Activated naive CD4-positive, alpha-beta T cell (primary cell): ENCODE measurements around the gene CNTNAP1.
"Not testable (repeated sequence)": the region's sequence is repeated elsewhere in the genome, so short reads cannot be mapped to it uniquely, and the experiment has no call there.

Experiments used
- DNase-seq, 4 experiments: peaks; one replicate each; lab custom pipeline; 2025; lab: John Stamatoyannopoulos, UW

CNTNAP1 gene

DNA sequence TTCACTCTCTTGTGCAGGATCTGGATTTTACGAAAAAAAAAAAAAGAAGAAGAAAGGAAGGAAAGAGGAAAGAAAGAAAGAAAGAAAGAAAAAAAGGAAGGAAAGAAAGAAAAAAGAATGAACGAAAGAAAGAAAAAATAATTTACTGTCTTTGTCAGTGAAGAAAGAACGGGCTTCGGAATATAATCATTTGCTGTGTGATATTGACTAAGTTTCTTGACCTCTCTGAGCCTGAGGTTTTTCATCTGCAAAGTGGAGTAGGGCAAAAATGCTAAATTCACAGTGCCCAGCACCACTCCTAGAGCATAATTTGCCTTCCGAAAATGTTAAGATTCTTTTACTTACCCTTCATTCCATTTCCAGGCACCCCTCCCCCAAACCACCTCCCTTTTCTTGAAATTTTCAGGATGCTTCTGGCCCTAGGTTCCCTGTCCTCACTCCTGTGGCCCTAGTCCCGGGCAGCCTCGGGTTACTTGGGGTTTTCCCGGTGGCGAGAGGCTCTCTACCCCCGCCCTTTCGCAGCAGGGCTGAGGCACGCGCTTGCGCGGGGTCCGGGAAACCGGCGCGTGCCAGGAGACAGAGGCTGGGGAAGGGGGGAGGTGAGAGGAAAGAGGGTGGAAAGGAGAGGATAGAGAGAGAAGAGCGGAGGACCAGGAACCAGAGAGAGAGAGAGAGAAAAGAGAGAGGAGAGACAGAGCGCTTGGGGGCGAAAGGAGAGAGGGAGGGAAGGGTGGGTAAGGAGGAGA lies at the start of gene CNTNAP1:
TSS of gene CNTNAP1 (plus strand) at position 556 of the 746 bp plus-strand sequence. CDS start 299 bp downstream, outside the sequence.
- DNase-seq = no peak

DNA sequence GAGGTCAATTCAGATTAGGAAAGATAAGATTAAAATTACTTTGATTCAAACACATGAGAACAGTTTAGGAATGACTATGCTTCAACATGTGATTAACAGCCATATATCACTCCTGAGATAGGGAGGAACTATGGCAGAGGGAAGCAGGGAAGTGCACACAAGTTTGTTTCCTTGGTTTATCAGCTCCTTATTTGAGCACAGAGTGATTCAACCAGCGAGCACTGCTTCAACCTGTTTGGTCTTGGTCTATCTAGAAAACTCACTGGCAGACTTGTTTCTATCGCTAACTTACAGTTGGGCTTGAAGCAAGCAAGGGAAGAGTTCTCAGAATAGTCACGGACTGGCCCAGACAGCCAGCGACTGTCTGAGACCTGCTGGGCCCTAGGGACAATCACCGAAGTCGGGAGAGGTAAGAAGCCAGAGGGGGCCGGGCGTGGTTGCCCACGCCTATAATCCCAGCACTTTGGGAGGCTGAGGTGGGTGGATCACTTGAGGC lies 49.3 kb upstream of the CNTNAP1 start:
- no peak for DNase-seq

DNA sequence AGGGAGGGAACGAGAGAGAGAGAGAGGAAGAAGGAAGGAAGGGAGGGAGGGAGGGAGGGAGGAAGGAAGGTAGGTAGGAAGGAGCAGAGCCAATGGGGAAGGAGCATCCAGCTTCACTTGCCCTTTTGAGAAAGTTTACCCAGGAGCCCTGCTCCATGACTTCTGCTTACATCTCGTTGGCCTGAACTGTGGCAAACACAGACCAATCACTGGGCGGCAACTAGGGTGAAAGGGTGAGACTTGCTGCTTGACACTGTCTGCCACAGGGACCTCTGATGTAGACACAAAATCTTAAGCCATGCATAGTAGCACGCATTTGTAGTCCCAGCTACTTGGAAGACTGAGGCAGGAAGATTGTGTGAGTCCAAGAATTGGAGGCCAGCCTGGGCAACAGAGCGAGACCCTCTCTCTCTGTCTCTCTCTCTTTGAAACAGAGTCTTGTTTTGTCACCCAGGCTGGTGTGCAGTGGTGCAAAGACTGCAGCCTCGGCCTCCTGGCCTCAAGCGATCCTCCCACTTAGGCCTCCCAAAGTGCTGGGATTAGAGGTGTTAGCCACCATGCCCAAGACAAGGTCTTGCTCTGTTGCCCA lies 42.7 kb upstream of the CNTNAP1 start:
- no peak for DNase-seq

DNA sequence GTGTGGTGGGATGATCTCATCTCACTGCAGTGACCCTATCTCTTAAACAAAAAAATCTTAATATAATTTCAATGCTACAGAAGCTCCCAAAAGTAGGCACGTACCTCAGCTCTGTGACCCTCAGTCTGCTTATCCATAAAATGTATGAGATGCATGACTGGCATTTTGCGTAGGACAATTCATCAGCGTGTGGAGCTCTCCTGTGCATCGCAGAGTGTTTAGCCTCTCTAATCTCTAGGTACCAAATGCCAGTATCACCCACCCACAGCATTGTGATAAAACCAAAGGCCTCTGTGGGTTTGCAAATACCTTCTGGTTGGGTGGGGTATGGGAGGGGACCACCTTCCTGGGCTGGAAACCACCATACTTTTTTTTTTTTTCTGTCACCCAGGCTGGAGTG lies 42.2 kb upstream of the CNTNAP1 start:
- no peak for DNase-seq

DNA sequence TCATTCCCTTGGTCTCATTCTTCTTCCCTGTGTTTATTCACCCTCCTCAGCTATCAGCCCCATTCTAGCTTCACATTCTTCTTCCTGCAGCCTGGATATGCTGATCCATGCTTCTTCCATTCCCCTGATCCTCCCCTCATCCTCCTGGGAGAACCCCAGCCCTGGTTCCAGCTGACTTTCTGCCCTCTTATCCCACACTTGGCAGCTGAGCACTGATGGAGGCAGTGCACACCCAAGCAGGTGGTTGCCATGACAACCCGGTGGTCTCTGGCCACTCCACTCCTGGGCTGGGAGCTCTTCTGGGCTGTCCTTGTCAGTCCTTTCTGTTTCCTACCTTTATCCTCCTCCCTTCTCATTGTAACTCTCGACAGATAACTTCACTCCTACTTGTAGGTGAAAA lies 40.0 kb upstream of the CNTNAP1 start:
- no peak for DNase-seq

DNA sequence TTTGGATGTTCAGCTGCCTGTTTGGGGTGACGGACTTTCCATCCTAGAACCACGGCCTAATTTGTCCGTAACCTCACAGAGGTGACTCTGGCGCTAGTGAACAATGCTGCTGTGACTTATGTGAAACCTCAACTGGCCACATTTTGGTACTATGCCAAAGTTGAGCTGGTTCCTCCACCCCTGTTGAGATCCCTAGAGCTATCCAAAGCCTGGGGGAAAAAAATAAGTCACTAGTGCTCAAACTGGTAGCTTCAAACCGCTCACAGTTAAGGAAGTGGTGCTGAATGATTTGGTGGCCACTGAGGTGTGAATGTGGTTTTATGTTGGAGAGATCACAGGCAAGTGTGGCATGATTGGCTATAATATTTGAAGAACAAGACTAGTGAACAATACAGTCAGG lies 34.6 kb upstream of the CNTNAP1 start:
- DNase-seq = no peak

DNA sequence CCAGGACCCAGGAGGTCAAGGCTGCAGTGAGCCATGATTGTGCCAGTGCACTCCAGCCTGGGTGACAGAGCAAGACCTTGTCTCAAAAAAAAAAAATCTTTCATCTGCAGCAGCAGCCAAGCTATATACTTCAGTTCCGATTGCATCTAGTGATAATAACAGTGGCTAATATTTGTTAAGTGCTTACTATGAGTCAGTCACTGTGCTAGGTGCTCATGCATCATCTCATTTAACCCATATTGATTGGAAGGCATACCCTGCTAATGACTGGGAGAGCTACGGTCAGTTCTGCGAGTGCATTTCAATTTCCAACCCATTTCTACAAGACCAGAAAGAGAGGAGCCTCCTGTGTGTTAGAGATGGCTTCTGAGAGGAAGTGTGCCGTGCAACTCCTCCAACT lies 30.9 kb upstream of the CNTNAP1 start:
- no peak for DNase-seq

DNA sequence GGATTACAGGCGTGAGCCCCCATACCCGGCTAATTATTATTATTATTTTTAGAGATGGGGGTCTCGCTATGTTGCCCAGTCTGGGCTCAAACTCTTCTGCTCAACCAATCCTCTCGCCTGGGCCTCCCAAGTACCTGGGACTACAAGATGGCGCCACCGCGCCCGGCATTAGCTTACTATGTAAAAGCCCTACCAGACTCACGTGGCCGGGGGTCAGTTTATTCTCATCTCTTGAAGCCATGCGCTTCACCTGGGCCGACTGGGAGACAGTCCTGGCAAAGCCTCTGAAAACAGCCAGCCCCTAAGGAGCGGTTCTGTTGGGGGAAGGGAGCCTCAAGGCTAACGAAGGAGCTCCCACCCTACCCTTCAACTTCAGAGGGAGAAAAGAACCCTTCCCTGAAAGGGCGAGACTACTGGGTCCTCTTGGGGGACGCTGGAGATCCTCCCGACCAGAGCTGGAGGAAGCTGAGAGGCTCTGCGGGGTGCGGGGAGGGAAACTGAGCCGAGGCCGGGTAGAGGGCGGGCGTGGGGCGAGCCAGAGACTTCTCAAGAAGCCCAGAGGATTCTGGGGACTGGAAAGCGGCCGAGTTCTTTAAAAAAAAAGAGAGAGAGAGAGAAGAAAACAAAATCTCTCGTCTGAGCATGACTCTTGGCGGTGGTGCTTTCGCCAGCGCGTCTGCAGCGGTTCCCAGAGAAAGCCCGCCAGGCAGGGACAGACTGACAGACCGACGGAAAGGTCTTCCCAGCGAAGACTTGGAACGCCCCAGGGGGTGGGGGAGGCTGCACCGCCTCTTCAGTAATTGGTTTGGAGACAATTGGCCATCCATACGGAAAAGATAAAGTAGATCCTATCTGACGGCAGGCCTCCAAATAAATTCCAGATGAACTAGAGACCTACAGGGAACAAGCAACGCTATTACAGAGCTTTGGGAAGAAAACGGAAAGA lies 28.9 kb upstream of the CNTNAP1 start:
- DNase-seq = no peak

DNA sequence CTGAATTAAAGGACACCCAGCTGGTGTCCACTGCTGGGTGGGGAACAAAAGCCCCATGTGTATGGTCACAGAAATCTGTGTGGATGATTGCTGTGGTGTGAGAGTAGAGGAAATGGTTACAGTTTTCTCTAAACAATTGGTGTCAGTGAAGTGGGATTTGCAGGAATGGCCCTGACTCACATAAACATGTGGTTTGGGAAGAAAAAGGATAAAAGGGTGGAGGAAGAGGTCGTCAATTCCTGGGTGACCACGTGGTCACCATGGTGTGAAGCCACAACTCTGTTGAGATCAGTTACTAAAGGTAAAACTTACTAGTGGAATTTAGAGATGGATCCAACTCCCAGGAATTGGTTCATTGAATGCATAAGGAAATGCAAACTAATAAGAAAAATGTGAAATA lies 26.8 kb upstream of the CNTNAP1 start:
- no peak for DNase-seq

DNA sequence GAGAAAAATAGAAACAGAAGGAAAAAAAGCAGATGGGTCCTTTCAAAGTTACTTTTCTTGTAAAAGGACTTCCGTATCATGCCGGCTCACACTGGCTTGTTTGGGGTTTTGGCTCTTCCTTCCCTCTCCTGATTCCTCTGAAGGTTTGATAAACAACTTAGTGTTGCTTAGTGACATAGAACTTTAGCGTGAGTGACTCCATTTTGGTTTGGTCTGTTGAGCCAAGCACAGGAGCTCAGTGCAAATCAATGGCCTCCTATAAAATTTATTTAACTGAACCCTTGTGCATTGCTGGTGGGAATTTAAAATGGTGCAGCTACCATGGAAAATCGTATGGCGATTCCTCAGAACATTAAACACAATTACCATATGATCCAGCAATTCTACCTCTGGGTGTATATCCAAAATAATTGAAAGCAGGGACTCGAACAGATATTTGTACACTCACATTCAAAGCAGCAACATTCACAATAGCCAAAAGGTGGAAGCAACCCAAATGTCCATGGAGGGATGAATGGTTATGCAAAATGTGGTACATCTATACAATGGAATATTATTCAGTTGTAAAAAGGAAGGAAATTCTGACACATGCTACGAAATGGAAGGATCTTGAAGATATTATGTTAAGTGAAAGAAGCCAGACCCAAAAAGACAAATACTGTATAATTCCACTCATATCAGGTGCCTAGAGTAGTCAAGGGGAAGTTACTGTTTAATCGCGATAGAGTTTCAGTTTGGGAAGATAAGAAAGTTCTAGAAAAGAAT lies 24.3 kb upstream of the CNTNAP1 start:
- no peak for DNase-seq

DNA sequence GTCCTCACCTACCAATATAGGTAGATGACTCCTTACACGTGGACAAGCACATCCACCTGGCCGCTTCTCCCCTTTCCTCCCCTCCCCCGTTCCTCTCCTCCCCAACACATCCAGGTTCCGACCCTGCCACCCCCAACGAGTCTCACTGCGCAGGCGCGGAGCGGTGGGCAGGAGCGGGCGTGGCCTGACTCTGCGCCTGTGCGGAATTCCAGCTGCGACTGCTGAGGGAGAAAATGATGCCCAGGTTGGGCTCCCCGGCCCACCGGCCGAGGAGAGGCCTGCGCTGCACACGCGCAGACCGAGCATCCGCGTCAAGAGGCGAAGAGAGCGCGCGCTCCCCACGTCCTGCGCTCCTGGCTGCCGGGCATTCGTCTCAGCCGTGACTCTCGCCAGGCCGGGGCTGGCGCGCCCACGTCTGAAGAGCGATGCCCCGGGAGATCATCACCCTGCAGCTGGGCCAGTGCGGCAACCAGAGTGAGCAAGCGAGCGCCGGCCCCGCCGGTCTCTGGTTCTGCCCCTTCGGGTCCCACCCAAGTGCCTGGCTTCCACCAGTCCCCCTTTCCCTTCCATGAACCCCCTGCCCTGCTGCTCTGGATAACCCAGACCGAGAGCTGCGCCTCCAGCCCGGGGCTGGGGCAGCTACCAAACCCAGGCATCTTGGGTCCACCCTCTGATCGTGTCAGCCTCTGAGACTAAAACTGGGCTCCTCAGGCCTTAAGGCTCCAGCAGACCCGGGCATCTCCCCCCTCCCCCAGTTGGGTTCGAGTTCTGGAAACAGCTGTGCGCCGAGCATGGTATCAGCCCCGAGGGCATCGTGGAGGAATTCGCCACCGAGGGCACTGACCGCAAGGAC lies 23.0 kb upstream of the CNTNAP1 start, which contains the start of gene TUBG2:
TSS of gene TUBG2 (plus strand) at position 206 of the 853 bp plus-strand sequence. CDS start at position 426, 220 bp downstream.
- peak; percentile 23 to 56 (median 36) for DNase-seq

DNA sequence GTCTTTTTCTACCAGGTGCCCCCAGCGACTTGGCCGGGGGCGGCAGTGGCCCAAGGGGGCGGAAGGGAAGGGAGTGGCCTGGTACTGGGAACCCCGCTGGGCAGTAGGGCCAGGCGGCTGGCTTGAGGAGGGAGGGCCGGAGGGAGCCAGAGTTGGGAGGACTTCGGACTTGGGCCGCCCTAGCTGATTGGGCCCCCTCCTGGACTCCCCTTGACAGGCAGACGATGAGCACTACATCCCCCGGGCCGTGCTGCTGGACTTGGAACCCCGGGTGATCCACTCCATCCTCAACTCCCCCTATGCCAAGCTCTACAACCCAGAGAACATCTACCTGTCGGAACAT lies 22.4 kb upstream of the CNTNAP1 start:
- not testable (repeated sequence) for DNase-seq

DNA sequence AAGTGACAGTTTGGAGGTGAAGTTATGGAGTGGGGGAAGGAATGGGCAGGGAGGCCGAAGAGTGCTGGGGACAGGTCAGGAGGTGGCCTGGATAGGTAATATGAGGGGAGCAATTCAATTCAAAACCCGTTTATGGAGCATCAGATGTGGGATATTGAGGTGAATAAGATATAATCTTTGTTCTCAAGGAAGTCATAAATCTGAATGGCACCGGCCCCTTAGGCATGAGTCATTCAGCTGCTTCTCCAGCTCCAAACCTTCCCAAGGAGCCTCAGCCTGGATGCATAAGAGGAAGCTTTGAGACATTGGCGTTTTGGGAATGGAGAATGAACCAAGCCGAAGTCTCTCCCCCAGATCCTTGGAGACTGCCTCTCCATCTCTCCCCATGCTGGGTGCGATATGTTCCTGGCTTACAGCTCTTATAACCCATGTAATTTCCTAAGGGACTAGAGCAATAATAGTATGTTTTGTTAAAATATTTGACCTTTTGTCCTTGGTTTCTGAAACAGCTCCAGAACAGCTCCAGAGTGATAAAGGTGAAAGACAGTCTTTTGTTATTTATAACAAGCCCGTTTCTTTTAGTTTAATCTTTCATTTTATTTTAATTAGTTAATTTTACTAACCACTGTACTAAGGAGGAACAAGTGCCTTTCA lies 21.5 kb upstream of the CNTNAP1 start:
- DNase-seq = no peak

DNA sequence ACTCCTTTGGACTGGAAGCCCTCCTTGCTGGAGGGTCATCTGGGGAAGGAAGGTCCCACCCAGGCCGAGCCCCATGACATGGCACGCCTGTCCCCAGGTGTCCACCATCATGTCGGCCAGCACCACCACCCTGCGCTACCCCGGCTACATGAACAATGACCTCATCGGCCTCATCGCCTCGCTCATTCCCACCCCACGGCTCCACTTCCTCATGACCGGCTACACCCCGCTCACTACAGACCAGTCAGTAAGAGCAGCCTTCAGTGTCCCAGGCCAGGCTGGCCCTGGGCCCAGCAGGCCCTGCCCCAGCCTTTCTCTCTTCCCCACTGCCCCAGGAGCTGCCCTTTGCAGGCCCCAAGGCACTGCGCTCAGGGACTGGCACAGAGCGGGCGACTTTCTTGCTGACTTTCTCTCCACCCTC lies 16.7 kb upstream of the CNTNAP1 start:
- no peak for DNase-seq

DNA sequence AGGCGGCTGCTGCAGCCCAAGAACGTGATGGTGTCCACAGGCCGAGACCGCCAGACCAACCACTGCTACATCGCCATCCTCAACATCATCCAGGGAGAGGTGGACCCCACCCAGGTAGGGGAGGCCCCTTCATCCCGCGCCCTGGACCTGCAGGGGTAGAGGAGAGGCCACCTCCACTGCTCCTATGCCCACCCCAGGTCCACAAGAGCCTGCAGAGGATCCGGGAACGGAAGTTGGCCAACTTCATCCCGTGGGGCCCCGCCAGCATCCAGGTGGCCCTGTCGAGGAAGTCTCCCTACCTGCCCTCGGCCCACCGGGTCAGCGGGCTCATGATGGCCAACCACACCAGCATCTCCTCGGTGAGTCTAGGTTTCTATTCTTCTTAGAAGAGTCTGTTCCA lies 16.2 kb upstream of the CNTNAP1 start:
- DNase-seq = not testable (repeated sequence)

DNA sequence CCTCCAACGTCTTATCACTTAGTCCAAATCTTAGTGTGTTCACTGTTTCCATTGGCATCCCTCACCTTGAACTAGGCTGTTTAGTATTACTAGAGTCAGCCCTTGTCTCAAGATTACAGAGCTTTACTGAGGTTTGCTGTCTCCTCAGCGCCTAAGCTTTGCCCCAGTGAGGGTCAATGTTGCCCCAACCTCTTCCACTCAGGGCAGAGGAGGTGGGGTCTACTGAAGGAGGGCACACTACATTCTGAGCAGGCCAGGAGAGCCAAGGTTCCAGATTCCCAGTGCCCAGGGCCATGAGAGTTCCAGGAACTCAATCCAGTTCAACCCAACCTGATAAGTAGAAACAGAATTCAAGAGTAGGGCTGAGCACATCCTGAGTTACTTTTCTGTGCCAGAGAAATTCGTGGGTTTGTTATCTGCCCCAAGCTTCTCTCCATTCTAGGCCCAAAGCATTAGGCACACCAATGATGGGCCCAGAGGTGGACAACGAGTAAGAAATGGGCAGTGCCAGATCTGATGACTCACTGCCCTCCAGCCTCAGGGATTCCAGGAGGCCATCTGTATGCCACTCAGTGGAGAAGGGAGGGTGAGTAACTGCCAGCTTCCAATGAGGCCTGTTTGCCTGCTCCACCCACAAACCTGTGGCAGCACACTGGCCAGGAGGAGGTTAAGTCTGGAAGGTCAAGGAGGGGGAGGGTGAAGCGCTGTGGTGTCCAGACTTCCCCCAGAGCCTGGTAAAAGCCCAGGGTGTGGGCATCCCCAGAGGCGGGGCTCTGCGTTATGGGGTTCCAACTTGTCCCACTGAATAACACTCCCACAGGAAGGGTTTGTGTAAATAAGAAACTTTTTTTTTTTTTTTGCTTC lies 15.0 kb upstream of the CNTNAP1 start:
- no peak for DNase-seq

DNA sequence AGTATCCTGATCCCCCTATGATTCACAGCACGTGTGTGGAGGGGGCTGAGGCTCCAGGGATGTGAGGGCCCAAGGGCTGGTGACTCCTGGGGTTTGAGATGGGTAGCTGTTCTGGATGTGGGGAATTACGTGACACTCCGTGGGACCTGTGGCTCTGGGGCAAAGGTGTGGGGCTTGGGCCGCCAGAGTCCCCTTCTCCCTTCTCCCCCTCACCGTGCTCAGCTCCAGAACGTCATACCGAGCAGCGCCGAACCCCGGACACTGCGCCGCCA lies 12.7 kb upstream of the CNTNAP1 start:
- no peak for DNase-seq

DNA sequence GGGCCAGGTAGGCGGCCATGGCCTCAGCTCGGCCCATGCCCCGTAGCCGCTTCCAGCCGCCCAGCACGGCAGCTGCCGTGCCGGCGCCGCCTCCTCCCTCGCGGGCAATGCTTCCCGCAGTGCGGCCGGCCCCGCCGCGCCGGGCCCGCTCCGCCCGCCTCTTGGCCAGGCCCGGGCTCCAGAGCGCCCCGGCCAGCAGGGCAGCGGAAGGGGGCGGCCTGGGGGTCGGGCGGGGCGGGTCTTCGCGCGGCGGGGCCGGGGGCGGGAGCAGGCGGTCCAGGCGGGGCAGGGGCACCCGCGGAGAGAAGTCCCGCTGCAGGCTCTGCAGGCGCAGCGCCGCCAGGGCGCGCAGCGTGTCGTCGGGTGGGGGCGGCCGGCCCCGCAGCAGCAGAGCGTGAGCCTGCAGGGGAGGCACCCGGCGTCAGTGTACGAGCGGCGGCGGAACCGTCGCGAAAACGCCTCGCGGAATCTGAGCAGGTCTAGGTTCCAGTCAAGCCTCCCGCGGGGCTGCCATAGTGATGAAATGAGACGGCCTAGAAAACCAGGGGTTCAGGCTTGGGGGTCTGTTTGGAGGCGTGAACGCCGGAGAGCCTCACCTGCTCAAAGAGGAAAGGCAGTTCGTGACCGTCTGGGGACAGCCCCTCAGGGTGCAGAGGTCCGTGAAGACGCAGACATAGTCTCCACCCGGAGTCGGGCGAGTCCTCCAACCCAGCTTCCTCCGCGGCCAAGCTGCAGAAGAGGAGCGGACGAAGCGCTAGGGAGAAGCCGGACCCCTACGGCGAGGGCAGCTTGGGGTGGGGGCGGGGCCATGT lies 12.1 kb upstream of the CNTNAP1 start:
- peak in 2 of 4 experiments; percentile 19 to 45 for DNase-seq
